ENCODE measurements around the gene BACH2.
"Not testable (repeated sequence)": the region's sequence is repeated elsewhere in the genome, so short reads cannot be mapped to it uniquely, and the experiment has no call there.

The BACH2 gene

GRCh38 chr6:89925826-89926225 lies 370.8 kb downstream of the BACH2 start:
- no peak for DNase-seq (ENCODE audit: low read depth in 2 of 2, low spot score in 1 of 2)

GRCh38 chr6:89924231-89924630 lies 372.4 kb downstream of the BACH2 start:
- no peak for DNase-seq (ENCODE audit: low read depth in 2 of 2, low spot score in 1 of 2)

DNA sequence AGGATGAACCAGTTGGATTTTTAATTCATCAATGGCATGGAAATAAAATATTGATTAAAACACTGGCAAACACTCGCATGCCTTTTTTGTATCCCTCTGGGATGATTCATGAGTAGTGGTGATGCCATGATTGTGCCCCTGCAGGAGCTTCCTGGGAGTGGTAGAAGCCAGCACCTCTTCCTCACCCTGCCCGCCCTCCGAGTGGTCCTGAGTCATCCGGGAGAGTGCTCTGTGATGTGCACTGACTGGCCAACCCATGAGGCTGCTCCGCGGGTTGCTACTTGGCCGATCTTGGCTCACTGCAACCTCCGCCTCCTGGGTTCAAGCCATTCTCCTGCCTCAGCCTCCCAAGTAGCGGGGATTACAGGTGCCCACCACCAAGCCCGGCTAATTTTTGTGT lies 375.0 kb downstream of the BACH2 start:
- no peak for DNase-seq (ENCODE audit: low read depth in 2 of 2, low spot score in 1 of 2)

- no peak for DNase-seq (ENCODE audit: low read depth in 2 of 2, low spot score in 1 of 2)
Observed at GRCh38 chr6:89921197-89921596, 375.4 kb downstream of the BACH2 start.

DNA sequence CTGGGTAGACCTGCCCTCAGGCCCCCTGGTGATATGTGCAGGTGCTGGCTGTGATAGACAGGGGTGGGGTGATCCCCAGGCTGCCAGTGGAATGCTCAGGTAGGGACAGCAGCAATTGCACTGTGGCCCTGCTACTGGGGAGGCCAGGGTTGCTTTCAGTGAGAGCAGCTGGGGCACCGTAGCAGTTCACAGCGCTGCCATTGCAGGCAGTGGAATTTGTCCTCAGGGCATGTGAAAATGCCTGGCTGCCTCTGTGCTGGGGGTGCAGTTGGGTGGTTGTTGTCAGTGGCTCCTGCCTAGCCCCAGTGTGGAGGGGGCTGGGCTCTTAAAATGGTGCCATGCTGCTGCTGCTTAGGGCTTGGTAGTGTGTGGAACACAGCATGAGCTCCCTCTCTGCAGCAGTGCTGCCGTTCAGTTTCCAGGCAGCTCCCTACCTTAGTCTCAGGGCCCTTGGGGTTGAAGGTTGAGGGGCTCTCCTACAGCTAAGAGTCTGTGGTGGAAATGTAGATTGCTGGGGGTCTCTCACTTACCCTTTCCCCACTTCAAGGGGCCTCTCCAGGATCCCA lies 378.8 kb downstream of the BACH2 start:
- no peak for DNase-seq (ENCODE audit: low read depth in 2 of 2, low spot score in 1 of 2)

GRCh38 chr6:89917216-89917615 lies 379.4 kb downstream of the BACH2 start:
- no peak for DNase-seq (ENCODE audit: low read depth in 2 of 2, low spot score in 1 of 2)

DNA sequence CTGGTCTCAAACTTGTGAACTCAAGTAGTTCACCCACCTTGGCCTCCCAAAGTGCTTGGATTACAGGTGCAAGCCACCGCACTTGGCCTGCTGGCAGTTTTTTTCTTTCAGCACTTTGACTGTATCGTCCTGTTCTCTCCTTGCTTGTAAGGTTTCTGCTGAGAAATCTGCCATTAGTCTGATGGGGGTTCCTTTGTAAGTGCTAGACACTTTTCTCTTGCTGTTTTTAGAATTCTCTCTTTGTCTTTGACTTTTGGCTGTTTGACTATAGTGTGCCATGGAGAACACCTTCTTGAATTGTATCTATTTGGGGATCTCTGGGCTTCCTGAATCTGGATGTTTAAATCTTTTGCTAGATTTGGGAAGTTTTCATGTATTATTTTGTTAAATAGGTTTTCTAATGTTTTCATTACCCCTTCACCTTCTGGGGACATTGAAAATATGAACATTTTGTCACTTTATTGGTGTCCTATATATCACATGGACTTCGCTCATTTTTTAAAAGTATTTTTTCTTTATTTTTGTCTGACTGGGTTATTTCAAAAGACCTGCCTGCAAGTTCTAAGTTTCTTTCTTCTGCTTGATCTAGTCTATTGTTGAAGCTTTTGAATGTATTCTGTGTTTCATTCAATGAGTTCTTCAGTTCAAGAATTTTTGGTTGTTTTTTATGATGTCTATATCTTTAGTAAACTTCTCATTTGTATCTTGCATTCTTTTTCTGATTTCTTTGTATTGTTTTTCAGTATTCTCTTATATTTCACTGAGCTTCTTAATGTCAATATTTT lies 380.3 kb downstream of the BACH2 start:
- DNase-seq (ENCODE audit: low read depth in 2 of 2, low spot score in 1 of 2), result no peak

DNA sequence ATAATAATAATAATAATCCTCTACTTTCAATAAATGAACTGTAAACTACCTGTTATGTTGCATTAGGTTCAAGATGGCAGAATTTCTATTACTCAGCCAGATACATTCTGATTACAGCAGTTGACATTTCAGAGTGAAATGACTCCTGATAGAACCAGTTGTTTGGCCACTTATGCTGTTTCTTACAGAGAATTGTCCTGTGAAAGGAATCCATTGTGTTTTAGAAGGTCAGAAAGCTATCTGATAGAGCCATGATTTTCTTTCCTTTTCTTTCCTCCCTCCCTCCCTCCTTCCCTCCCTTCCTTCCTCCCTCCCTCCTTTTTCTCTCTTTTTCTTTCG lies 385.8 kb downstream of the BACH2 start:
- DNase-seq (ENCODE audit: low read depth in 2 of 2, low spot score in 1 of 2), result no peak

DNA sequence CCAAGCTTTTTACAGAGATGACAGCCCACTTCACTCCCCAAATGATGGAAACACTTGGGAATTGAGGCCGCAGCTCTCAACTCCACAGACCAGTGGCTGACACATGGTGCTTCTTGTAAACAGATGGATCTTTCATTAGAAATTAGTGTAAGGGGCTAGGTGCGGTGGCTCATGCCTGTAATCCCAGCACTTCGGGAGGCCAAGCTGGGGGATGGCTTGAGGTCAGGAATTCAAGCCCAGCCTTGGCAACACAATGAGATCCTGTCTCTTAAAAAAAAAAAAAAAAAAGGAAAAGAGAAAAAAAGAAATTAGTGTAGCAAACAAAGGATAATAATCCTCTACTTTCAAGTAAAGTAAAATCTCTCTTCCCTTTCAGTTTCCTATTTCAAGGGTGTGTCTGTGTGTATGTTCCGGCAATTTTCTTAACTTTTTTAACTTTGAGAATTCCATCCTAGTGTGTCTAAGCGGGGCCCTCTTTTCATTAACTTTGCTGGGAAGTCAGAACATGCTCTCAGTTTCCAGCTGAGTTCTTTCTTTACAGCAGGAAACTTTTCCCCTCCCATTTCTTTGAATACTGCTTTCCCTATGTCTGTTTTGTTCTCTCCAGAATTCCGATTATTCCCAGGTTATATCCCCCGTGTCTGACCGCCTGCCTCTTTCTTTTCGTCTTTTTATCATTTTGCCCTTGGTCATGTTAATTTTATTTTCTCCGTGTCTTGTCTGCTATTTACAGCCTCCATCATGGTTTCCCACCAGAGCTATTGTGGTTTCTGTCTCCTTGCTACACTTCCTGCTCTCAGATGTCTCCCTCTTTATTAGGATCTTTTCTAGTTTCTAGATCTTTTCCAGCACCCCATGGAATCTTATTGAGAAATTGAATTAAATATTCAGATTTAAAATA lies 386.4 kb downstream of the BACH2 start:
- not testable (repeated sequence) for DNase-seq (ENCODE audit: low read depth in 2 of 2, low spot score in 1 of 2)

DNA sequence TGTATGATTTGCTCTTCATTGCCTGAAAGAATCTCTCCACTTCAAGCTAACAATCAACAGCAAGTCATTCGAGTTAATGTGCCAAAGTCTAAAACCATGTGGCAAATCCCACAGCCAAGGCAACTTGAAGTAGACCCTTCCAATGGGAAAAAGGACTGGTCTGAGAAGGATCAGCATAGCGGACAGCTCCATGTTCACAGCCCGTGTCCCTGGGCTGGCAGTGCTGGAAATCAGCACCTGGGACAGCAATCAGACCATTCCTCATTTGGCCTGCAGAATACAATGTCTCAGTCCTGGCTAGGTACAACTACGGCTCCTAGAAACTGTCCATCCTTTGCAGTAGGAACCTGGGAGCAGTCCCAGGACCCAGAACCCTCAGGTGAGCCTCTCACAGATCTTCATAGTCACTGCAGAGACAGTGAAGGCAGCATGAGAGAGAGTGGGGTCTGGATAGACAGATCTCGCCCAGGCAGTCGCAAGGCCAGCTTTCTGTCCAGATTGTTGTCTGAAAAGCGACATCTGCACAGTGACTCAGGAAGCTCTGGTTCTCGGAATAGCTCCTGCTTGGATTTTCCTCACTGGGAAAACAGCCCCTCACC lies 401.3 kb downstream of the BACH2 start:
- DNase-seq (ENCODE audit: low read depth in 2 of 2, low spot score in 1 of 2), result no peak

GRCh38 chr6:89894169-89894568 lies 402.5 kb downstream of the BACH2 start, which contains the start of gene GJA10:
Gene GJA10, plus strand, starts transcription at chr6:89894469. Its CDS starts 0 bp downstream, at chr6:89894469.
- no peak for DNase-seq (ENCODE audit: low read depth in 2 of 2, low spot score in 1 of 2)

GRCh38 chr6:89892577-89892976 lies 404.1 kb downstream of the BACH2 start:
- DNase-seq (ENCODE audit: low read depth in 2 of 2, low spot score in 1 of 2), result not testable (repeated sequence)

GRCh38 chr6:89890845-89891528 lies 405.7 kb downstream of the BACH2 start:
- DNase-seq (ENCODE audit: low read depth in 2 of 2, low spot score in 1 of 2), result not testable (repeated sequence)

- DNase-seq (ENCODE audit: low read depth in 2 of 2, low spot score in 1 of 2), result no peak
Observed at GRCh38 chr6:89888871-89889270, 407.8 kb downstream of the BACH2 start.

- DNase-seq (ENCODE audit: low read depth in 2 of 2, low spot score in 1 of 2), result no peak
Observed at GRCh38 chr6:89888138-89888514, 408.5 kb downstream of the BACH2 start.

GRCh38 chr6:89887452-89888137 lies 409.0 kb downstream of the BACH2 start:
- no peak for DNase-seq (ENCODE audit: low read depth in 2 of 2, low spot score in 1 of 2)

DNA sequence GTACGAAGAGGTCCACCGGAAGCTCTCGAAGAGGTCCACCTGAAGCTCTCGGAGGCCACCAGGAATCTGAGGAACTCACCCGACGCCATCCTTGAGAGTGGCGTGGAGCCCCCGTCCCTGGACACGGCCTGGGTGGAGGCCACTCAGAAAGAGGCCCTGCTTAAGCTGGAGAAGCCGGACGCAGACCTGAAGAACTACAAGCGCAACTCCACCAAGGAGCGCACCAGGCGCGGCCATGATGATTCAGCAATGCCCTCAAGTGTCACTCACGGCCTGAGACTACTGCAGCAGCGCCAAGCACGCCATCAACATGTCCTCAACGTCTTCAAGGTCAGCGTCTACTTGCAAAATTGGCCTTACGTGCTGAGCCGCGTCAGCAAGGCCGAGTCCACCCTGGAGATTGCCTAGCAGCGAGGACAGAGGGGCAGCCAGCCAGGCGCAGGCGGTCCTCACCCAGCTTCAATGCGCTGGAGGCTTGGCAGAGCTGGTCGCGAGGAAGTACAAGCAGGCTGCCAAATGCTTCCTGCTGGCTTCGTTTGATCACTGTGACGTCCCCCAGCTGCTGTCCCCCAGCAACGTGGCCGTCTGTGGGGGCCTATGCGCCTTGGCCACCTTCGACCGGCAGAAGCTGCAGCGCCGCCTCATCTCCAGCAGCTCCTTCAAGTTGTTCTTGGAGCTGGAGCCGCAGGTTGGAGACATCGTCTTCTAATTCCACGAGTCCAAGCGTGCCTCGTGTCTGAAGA lies 410.1 kb downstream of the BACH2 start:
- no peak for DNase-seq (ENCODE audit: low read depth in 2 of 2, low spot score in 1 of 2)

All from stimulated activated CD8-positive, alpha-beta memory T cell treated with anti-CD3 and anti-CD28 coated beads, Interleukin-4, amount 100 ng/mL, for 1 hour (primary cell).